Measurements from ENCODE around the gene KCNJ2. TPM values are rescaled to one million over a fixed set of nuclear protein-coding genes. Genes with fewer than 3 reads are reported as not detected.

KCNJ2 gene
- total RNA-seq, 1 donor from 2014 or later: 2.6 TPM

DNA sequence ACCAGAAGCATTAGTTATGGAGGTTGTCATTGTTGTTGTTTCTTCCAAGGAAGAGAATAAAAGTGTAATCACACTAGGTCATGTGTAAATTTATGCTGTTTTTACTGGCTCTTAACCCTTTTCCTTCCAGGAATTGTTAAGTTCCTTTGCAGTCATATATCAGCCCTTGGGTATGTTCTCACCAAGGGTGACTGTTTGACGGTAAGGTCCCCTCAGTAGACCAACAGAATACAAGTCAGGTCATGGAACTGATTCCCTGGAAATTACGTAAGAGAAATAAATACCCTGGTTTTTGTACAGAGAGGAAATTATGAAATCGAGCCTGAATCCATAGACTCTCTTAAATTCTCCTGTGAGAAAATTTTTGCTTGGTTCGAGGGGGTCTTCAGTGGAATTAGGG, 11.2 kb upstream of the KCNJ2 start:
- Mint-ChIP-seq H3K4me3 (ENCODE audit: low read depth) (no peak overlapping the region), H3K36me3 (ENCODE audit: insufficient read depth) (no peaks in the 10 kb centered on the region), H3K27ac (no peak overlapping the region), H3K4me1 (ENCODE audit: low read depth) (peaks cover 9% of the 10 kb centered on the region), H3K27me3 (no peaks in the 10 kb centered on the region), H3K9me3 (ENCODE audit: low read depth) (no peaks in the 10 kb centered on the region)
- TF ChIP-seq, protein P1, sequence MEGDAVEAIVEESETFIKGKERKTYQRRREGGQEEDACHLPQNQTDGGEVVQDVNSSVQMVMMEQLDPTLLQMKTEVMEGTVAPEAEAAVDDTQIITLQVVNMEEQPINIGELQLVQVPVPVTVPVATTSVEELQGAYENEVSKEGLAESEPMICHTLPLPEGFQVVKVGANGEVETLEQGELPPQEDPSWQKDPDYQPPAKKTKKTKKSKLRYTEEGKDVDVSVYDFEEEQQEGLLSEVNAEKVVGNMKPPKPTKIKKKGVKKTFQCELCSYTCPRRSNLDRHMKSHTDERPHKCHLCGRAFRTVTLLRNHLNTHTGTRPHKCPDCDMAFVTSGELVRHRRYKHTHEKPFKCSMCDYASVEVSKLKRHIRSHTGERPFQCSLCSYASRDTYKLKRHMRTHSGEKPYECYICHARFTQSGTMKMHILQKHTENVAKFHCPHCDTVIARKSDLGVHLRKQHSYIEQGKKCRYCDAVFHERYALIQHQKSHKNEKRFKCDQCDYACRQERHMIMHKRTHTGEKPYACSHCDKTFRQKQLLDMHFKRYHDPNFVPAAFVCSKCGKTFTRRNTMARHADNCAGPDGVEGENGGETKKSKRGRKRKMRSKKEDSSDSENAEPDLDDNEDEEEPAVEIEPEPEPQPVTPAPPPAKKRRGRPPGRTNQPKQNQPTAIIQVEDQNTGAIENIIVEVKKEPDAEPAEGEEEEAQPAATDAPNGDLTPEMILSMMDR (IDR thresholded peaks at IDR 0.05; ENCODE audit: unreplicated experiment): no peak
- DNase-seq (ENCODE audit: low spot score, unreplicated experiment): no peak

DNA sequence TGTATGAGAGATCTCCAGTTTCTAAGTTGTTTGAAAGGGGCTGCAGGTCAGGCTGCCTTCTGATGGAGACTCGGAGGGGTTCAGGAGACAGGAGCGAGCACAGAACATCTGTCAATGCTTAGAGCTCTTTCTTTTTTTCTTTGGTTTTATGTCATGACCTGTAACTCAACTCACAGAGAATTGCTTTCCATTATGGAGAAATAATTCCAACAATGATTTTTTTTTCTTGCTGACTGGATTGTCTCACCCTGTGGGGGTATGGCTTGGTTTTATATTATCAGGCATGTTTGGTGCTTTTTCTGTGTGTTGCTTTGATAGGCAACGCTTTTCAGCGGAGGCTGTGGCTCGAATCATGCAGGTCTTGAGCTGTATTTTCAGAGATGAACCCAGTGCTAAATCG, 10.7 kb upstream of the KCNJ2 start:
- TF ChIP-seq, protein P1 (IDR thresholded peaks at IDR 0.05; ENCODE audit: unreplicated experiment): no peak
- DNase-seq (ENCODE audit: low spot score, unreplicated experiment): no peak
- Mint-ChIP-seq H3K27me3 (no peaks in the 10 kb centered on the region), H3K9me3 (ENCODE audit: low read depth) (no peaks in the 10 kb centered on the region), H3K4me1 (ENCODE audit: low read depth) (peaks cover 9% of the 10 kb centered on the region), H3K36me3 (ENCODE audit: insufficient read depth) (no peaks in the 10 kb centered on the region), H3K27ac (no peak overlapping the region), H3K4me3 (ENCODE audit: low read depth) (no peak overlapping the region)

DNA sequence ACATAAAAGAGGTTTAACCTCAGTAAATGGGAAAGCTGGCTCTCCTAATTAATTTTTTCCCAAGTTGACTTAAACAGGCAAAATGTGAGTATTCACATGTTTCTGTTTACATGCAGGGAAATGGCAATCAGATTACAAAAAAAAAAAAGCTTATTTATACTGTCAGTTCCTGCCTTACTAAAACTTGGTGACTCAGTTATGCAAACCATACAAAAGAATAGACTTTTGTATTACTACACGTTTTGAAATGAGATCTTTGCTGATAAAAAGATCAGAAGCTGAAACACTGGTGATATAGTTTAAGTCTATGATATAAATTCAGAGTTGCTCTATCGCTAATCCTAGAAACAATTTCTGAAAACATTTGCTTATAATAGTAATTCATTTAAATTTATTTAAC, 9.4 kb upstream of the KCNJ2 start:
- TF ChIP-seq, protein P1 (IDR thresholded peaks at IDR 0.05; ENCODE audit: unreplicated experiment): no peak
- Mint-ChIP-seq H3K9me3 (ENCODE audit: low read depth) (no peaks in the 10 kb centered on the region), H3K4me1 (ENCODE audit: low read depth) (peaks cover 9% of the 10 kb centered on the region), H3K27ac (no peak overlapping the region), H3K4me3 (ENCODE audit: low read depth) (no peak overlapping the region), H3K36me3 (ENCODE audit: insufficient read depth) (no peaks in the 10 kb centered on the region), H3K27me3 (no peaks in the 10 kb centered on the region)
- DNase-seq (ENCODE audit: low spot score, unreplicated experiment): no peak

DNA sequence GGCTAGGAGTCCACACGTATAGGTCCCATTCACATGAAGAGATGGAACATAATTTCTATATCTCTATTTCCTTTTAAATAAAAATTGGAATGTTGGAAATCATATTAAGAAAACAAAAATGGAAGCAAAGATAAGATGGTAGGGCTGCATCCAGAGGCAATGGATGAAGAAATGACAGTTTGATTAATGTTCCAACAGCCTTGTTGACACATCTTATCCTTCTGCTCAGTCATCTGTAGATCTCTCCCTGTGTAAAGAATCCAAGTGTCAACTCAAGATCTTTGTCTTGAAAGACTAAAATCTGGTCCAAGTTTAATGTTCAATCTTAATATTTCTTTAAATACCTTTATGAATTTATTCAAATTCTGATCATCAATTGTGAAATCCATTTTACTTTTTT, 7.8 kb upstream of the KCNJ2 start:
- H3K27ac Mint-ChIP-seq: no peak overlapping the region
- H3K36me3 Mint-ChIP-seq (ENCODE audit: insufficient read depth): no peaks in the 10 kb centered on the region
- H3K4me1 Mint-ChIP-seq (ENCODE audit: low read depth): peaks cover 9% of the 10 kb centered on the region
- peaks cover 2% of the 10 kb centered on the region for H3K27me3 Mint-ChIP-seq
- TF ChIP-seq, protein P1 (IDR thresholded peaks at IDR 0.05; ENCODE audit: unreplicated experiment): no peak
- DNase-seq (ENCODE audit: low spot score, unreplicated experiment): no peak
- no peaks in the 10 kb centered on the region for H3K9me3 Mint-ChIP-seq (ENCODE audit: low read depth)
- H3K4me3 Mint-ChIP-seq (ENCODE audit: low read depth): no peak overlapping the region

DNA sequence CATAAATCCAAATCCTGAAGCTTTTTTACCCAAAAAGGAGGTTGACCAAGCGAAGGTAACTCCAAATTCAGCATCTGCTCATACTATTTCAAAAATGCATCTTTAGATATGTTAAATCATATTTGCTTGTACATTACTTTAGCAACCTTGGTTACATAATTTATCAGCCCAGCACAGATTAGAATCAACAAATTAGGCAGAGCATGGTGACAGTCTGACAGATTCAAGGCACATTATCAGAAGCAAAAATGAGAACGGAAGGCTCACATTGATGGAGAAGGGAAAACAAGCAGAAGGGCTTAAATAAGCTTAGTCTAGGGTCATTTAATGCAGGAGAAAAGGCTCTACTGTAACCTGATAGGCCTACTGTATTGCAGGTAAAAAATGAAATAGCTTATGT, 3.9 kb upstream of the KCNJ2 start:
- TF ChIP-seq, protein P1 (IDR thresholded peaks at IDR 0.05; ENCODE audit: unreplicated experiment): no peak
- no peak overlapping the region for H3K27ac Mint-ChIP-seq
- no peak for DNase-seq (ENCODE audit: low spot score, unreplicated experiment)
- no peaks in the 10 kb centered on the region for H3K9me3 Mint-ChIP-seq (ENCODE audit: low read depth)
- no peak overlapping the region for H3K4me3 Mint-ChIP-seq (ENCODE audit: low read depth)
- H3K36me3 Mint-ChIP-seq (ENCODE audit: insufficient read depth): no peaks in the 10 kb centered on the region
- H3K4me1 Mint-ChIP-seq (ENCODE audit: low read depth): peaks cover 22% of the 10 kb centered on the region
- H3K27me3 Mint-ChIP-seq: peaks cover 14% of the 10 kb centered on the region

All from progenitor cell of endocrine pancreas (in vitro differentiated cells).